ENCODE measurements around the gene PDE4D. TPM values are rescaled to one million over a fixed set of nuclear protein-coding genes. Genes with fewer than 3 reads are reported as not detected.
A peak's percentile ranks its signal among the peaks of the same experiment; 100 is the strongest.

The PDE4D gene
- total RNA-seq, 1 donor from 2014 or later = 2.3 TPM

- Histone ChIP-seq H3K27ac (no peak overlapping the region), H3K4me2 (no peak overlapping the region)
- no peak overlapping the region for H3K4me3 Mint-ChIP-seq
Measured at GRCh38 chr5:59042201-59043055, 851.1 kb downstream of the PDE4D start.

GRCh38 chr5:59041355-59041754, 852.2 kb downstream of the PDE4D start:
- H3K9ac ChIP-seq = no peak overlapping the region

More at GRCh38 chr5:59042201-59043055, 851.1 kb downstream of the PDE4D start:
- H3K4me3 ChIP-seq = no peak overlapping the region
- no peaks in the 10 kb centered on the region for H3K9me3 ChIP-seq (ENCODE audit: low read depth)
- Mint-ChIP-seq H3K36me3 (no peaks in the 10 kb centered on the region), H3K27ac (no peak overlapping the region), H3K4me1 (peaks cover 18% of the 10 kb centered on the region), H3K9me3 (no peaks in the 10 kb centered on the region), H3K27me3 (ENCODE audit: insufficient read depth, low read depth) (peaks cover 14% of the 10 kb centered on the region)
- H3K79me2 ChIP-seq (ENCODE audit: low read depth) = no peaks in the 10 kb centered on the region
- peaks cover 55% of the 10 kb centered on the region for H3K27me3 ChIP-seq
- no peaks in the 10 kb centered on the region for H3K36me3 ChIP-seq
- no peak overlapping the region for H3K9ac ChIP-seq
- H2AFZ ChIP-seq (replicated peaks) = no peak overlapping the region
- DNase-seq (ENCODE audit: low spot score) = no peak
- no peaks in the 10 kb centered on the region for H4K20me1 ChIP-seq (ENCODE audit: low read depth)
- TF ChIP-seq EZH2phosphoT487 (IDR thresholded peaks at IDR 0.05) (no peak), EZH2 (IDR thresholded peaks at IDR 0.05) (no peak), CTCF (IDR thresholded peaks at IDR 0.05) (no peak)
- no peaks in the 10 kb centered on the region for H3K4me1 ChIP-seq
- H3F3A ChIP-seq (ENCODE audit: low read depth) = no peaks in the 10 kb centered on the region

GRCh38 chr5:59040804-59041201, 852.7 kb downstream of the PDE4D start:
- Mint-ChIP-seq H3K27ac (no peak overlapping the region), H3K4me1 (peaks cover 22% of the 10 kb centered on the region), H3K27me3 (ENCODE audit: insufficient read depth, low read depth) (peaks cover 14% of the 10 kb centered on the region), H3K9me3 (no peaks in the 10 kb centered on the region), H3K4me3 (no peak overlapping the region), H3K36me3 (no peaks in the 10 kb centered on the region)
- Histone ChIP-seq H3K4me1 (no peaks in the 10 kb centered on the region), H4K20me1 (ENCODE audit: low read depth) (no peaks in the 10 kb centered on the region), H3K36me3 (no peaks in the 10 kb centered on the region), H3K4me2 (no peak overlapping the region), H3K79me2 (ENCODE audit: low read depth) (no peaks in the 10 kb centered on the region), H2AFZ (replicated peaks) (no peak overlapping the region), H3K4me3 (no peak overlapping the region), H3K27me3 (peaks cover 61% of the 10 kb centered on the region), H3K27ac (no peak overlapping the region), H3K9ac (no peak overlapping the region), H3K9me3 (ENCODE audit: low read depth) (no peaks in the 10 kb centered on the region), H3F3A (ENCODE audit: low read depth) (no peaks in the 10 kb centered on the region)
- TF ChIP-seq EZH2 (IDR thresholded peaks at IDR 0.05) (no peak), EZH2phosphoT487 (IDR thresholded peaks at IDR 0.05) (no peak), CTCF (IDR thresholded peaks at IDR 0.05) (no peak)
- DNase-seq (ENCODE audit: low spot score) = no peak

More at GRCh38 chr5:59041355-59041754, 852.2 kb downstream of the PDE4D start:
- Mint-ChIP-seq H3K4me3 (no peak overlapping the region), H3K4me1 (peaks cover 20% of the 10 kb centered on the region), H3K27me3 (ENCODE audit: insufficient read depth, low read depth) (peaks cover 14% of the 10 kb centered on the region), H3K36me3 (no peaks in the 10 kb centered on the region), H3K27ac (no peak overlapping the region), H3K9me3 (no peaks in the 10 kb centered on the region)
- H3K4me1 ChIP-seq = no peaks in the 10 kb centered on the region
- no peaks in the 10 kb centered on the region for H3K9me3 ChIP-seq (ENCODE audit: low read depth)
- no peak for TF ChIP-seq CTCF (IDR thresholded peaks at IDR 0.05)
- no peak for TF ChIP-seq EZH2 (IDR thresholded peaks at IDR 0.05)
- TF ChIP-seq EZH2phosphoT487 (IDR thresholded peaks at IDR 0.05) = no peak
- H2AFZ ChIP-seq (replicated peaks) = no peak overlapping the region
- no peaks in the 10 kb centered on the region for H3K36me3 ChIP-seq
- no peak overlapping the region for H3K27ac ChIP-seq
- H3K4me3 ChIP-seq = no peak overlapping the region
- peak; percentile 8 for DNase-seq (ENCODE audit: low spot score)
- H4K20me1 ChIP-seq (ENCODE audit: low read depth) = no peaks in the 10 kb centered on the region
- peaks cover 61% of the 10 kb centered on the region for H3K27me3 ChIP-seq
- no peaks in the 10 kb centered on the region for H3K79me2 ChIP-seq (ENCODE audit: low read depth)
- no peaks in the 10 kb centered on the region for H3F3A ChIP-seq (ENCODE audit: low read depth)
- H3K4me2 ChIP-seq = no peak overlapping the region

Data from neural progenitor cell (in vitro differentiated cells).